ENCODE results near the gene MAPKAPK2.

Gene MAPKAPK2

GRCh38 chr1:206683313-206683712 is 1.4 kb upstream of the MAPKAPK2 start:
- DNase-seq (ENCODE audit: low read depth): no peak

- no peak for DNase-seq (ENCODE audit: low read depth)
Measured at GRCh38 chr1:206684003-206684402, 702 bp upstream of the MAPKAPK2 start.

GRCh38 chr1:206685334-206685768 is 646 bp downstream of the MAPKAPK2 start:
- DNase-seq (ENCODE audit: low read depth): no peak

GRCh38 chr1:206685769-206686477 is 1.2 kb downstream of the MAPKAPK2 start:
- DNase-seq (ENCODE audit: low read depth): peak; percentile 32

GRCh38 chr1:206686478-206687249 is 2.0 kb downstream of the MAPKAPK2 start:
- DNase-seq (ENCODE audit: low read depth): no peak

GRCh38 chr1:206687251-206687914 is 2.7 kb downstream of the MAPKAPK2 start:
- DNase-seq (ENCODE audit: low read depth): no peak

GRCh38 chr1:206687915-206688442 is 3.3 kb downstream of the MAPKAPK2 start:
- no peak for DNase-seq (ENCODE audit: low read depth)

GRCh38 chr1:206690516-206690915 is 5.8 kb downstream of the MAPKAPK2 start:
- DNase-seq (ENCODE audit: low read depth): no peak

- no peak for DNase-seq (ENCODE audit: low read depth)
Measured at GRCh38 chr1:206691604-206692003, 6.9 kb downstream of the MAPKAPK2 start.

GRCh38 chr1:206693029-206693428 is 8.3 kb downstream of the MAPKAPK2 start:
- no peak for DNase-seq (ENCODE audit: low read depth)

GRCh38 chr1:206693592-206693991 is 8.9 kb downstream of the MAPKAPK2 start:
- DNase-seq (ENCODE audit: low read depth): no peak

GRCh38 chr1:206694171-206695124 is 9.7 kb downstream of the MAPKAPK2 start:
- DNase-seq (ENCODE audit: low read depth): no peak

GRCh38 chr1:206695733-206696132 is 11.0 kb downstream of the MAPKAPK2 start:
- DNase-seq (ENCODE audit: low read depth): no peak

GRCh38 chr1:206696812-206697585 is 12.3 kb downstream of the MAPKAPK2 start:
- no peak for DNase-seq (ENCODE audit: low read depth)

GRCh38 chr1:206698011-206698410 is 13.3 kb downstream of the MAPKAPK2 start:
- DNase-seq (ENCODE audit: low read depth): no peak

- no peak for DNase-seq (ENCODE audit: low read depth)
Measured at GRCh38 chr1:206699000-206699586, 14.4 kb downstream of the MAPKAPK2 start.

- DNase-seq (ENCODE audit: low read depth): no peak
Measured at GRCh38 chr1:206699626-206700025, 14.9 kb downstream of the MAPKAPK2 start.

- DNase-seq (ENCODE audit: low read depth): no peak
Measured at GRCh38 chr1:206700445-206701036, 15.8 kb downstream of the MAPKAPK2 start.

GRCh38 chr1:206702260-206702659 is 17.6 kb downstream of the MAPKAPK2 start:
- DNase-seq (ENCODE audit: low read depth): no peak

- DNase-seq (ENCODE audit: low read depth): no peak
Measured at GRCh38 chr1:206702803-206703202, 18.1 kb downstream of the MAPKAPK2 start.

All from T follicular helper cell (primary cell).